K562 (cell line): ENCODE data around the gene KLF13. TPM values are rescaled to one million over a fixed set of nuclear protein-coding genes. Genes with fewer than 3 reads are reported as not detected.

Experiments used
- AFF4 ChIP-seq: sonication (generic); formaldehyde crosslinking; IDR thresholded peaks from 2 replicates; pipeline ENCODE4 v1.8.0; 2023; ENCODE audit warnings: mild to moderate bottlenecking, missing genetic modification reagents
- ARID1B ChIP-seq: fragments of 450-650 bp; IDR thresholded peaks from 2 replicates; pipeline ENCODE4 v1.6.1; 2016; ENCODE audit warnings: antibody characterized with exemption, mild to moderate bottlenecking, inconsistent platforms
- ATF3 ChIP-seq, 2 experiments: fragments of 450-650 bp in 1 of 2; sonication (generic) in 1 of 2; formaldehyde crosslinking in 1 of 2; IDR thresholded peaks in 1 of 2; conservative IDR thresholded peaks in 1 of 2; 2 replicates each; pipeline versions ENCODE4 v1.6.1 to v1.8.1; 2016 to 2023; ENCODE audit warnings: mild to moderate bottlenecking in 2 of 2, moderate library complexity in 2 of 2, inconsistent platforms in 1 of 2, missing genetic modification reagents in 1 of 2
- CCAR2 ChIP-seq: fragments of 200-400 bp; formaldehyde crosslinking; IDR thresholded peaks from 2 replicates; pipeline ENCODE4 v1.6.1; 2017; ENCODE audit warnings: mild to moderate bottlenecking, low read depth, low read length
- CREBBP ChIP-seq: IDR thresholded peaks from one replicate; pipeline ENCODE4 v1.6.1; 2012; ENCODE audit warnings: low read depth, mild to moderate bottlenecking, control low read depth, inconsistent platforms, low read length
- DLX4 ChIP-seq: fragments of 250-450 bp; sonication (Bioruptor Pico); IDR thresholded peaks from 2 replicates; pipeline ENCODE4 v1.6.1; 2021; ENCODE audit warnings: mild to moderate bottlenecking
- ETS2 ChIP-seq: IDR thresholded peaks from 2 replicates; pipeline ENCODE4 v1.6.1; 2016; ENCODE audit warnings: borderline replicate concordance, missing genetic modification characterization, mild to moderate bottlenecking, moderate library complexity, missing compliant biosample characterization; ENCODE audit not compliant: poor library complexity, severe bottlenecking
- EZH2 ChIP-seq: IDR thresholded peaks from 2 replicates; pipeline ENCODE4 v1.6.1; 2012; ENCODE audit warnings: low read depth, mild to moderate bottlenecking, inconsistent platforms, low read length, borderline replicate concordance
- IFI16 ChIP-seq: fragments of 250-450 bp; sonication (Bioruptor Pico); IDR thresholded peaks from 2 replicates; pipeline ENCODE4 v2.1.2; 2022; ENCODE audit warnings: mild to moderate bottlenecking, inconsistent platforms
- L3MBTL2 ChIP-seq: fragments of 450-650 bp; IDR thresholded peaks from 2 replicates; pipeline ENCODE4 v1.6.1; 2016; ENCODE audit warnings: mild to moderate bottlenecking, moderate library complexity
- LCOR ChIP-seq: sonication (generic); formaldehyde crosslinking; IDR thresholded peaks from 2 replicates; pipeline ENCODE4 v1.8.0; 2022; ENCODE audit warnings: mild to moderate bottlenecking, missing genetic modification reagents
- MAFK ChIP-seq: IDR thresholded peaks from 2 replicates; pipeline ENCODE4 v1.6.1; 2011; ENCODE audit warnings: low read length, improper control_type of control experiment
- MCM7 ChIP-seq, 2 experiments: fragments of 450-650 bp; IDR thresholded peaks; 2 replicates each; pipeline ENCODE4 v1.6.1; 2016 to 2018
- MEIS2 ChIP-seq: fragments of 450-650 bp; IDR thresholded peaks from 2 replicates; pipeline ENCODE4 v1.6.1; 2014; ENCODE audit warnings: mild to moderate bottlenecking; ENCODE audit not compliant: partially characterized antibody
- PHB2 ChIP-seq: fragments of 450-650 bp; IDR thresholded peaks from 2 replicates; pipeline ENCODE4 v1.6.1; 2017; ENCODE audit warnings: low read depth
- PREB ChIP-seq: sonication (generic); formaldehyde crosslinking; IDR thresholded peaks from 2 replicates; pipeline ENCODE4 v1.8.1; 2023; ENCODE audit warnings: mild to moderate bottlenecking, missing genetic modification reagents
- TBL1XR1 ChIP-seq, 2 experiments: IDR thresholded peaks; 2 replicates each; pipeline ENCODE4 v1.6.1; 2012; ENCODE audit warnings: improper control_type of control experiment in 2 of 2, low read length in 2 of 2, mild to moderate bottlenecking in 1 of 2
- TRIM25 ChIP-seq: fragments of 450-650 bp; IDR thresholded peaks from 2 replicates; pipeline ENCODE4 v1.7.0; 2016; ENCODE audit warnings: borderline replicate concordance
- ZNF324 ChIP-seq: fragments of 250-450 bp; sonication (Bioruptor Pico); IDR thresholded peaks from 2 replicates; pipeline ENCODE4 v1.4.0; 2020; ENCODE audit warnings: mild to moderate bottlenecking
- ZNF584 ChIP-seq: fragments of 200-800 bp; sonication (Bioruptor generic); IDR thresholded peaks from 2 replicates; pipeline ENCODE4 v1.6.1; 2016; ENCODE audit warnings: low read depth, mild to moderate bottlenecking, missing genetic modification characterization, missing compliant biosample characterization
- polyA plus RNA-seq, 8 experiments: library from polyadenylated mRNA; depleted of rRNA in 4 of 8; stranded (reverse) in 5 of 8; unstranded in 3 of 8; fragments of >200 nt; fragmentation: Nextera tagmentation in 2 of 8; fragmentation: Illumina TruSeq in 1 of 8; extraction: Ambion mirVana in 2 of 8; extraction: Trizol in 1 of 8; gene quantifications; 2 replicates each; pipeline versions ENCODE4 v1.2.1 to v1.2.3, GENCODE V29; 2011 to 2014; ENCODE audit warnings: inconsistent platforms in 1 of 8, missing spikeins in 1 of 8
- total RNA-seq, 7 experiments: library from RNA; depleted of rRNA in 6 of 7; stranded (reverse); fragments of >200 nt in 6 of 7; fragmentation: Illumina TruSeq in 2 of 7; extraction: Trizol in 2 of 7; gene quantifications; 2 replicates each; pipeline versions ENCODE4 v1.2.1 to v1.2.3, GENCODE V29; 2011 to 2021; ENCODE audit warnings: low replicate concordance in 1 of 7

The KLF13 gene
- total and polyA plus RNA-seq, 9 of the 15 experiments (the other 6 are each of a cell fraction or from before 2014, with no cell fraction given) = 1.8 to 10.5 (median 4.8) TPM

GRCh38 chr15:31364301-31365031 is 37.8 kb downstream of the KLF13 start (continued):
- TF ChIP-seq L3MBTL2 (peak; percentile 63; the same call in 1 of the 2 replicates), PREB (CRISPR knock-in tag) (no peak), DLX4 (no peak), TBL1XR1 (IDR thresholded peaks at IDR 0.05; ENCODE audit: low read length in 2 of 2) (no peak), ATF3 (IDR thresholded peaks at IDR 0.05) (no peak), ATF3 (CRISPR knock-in tag; conservative IDR thresholded peaks at IDR 0.05) (no peak), AFF4 (CRISPR knock-in tag) (no peak), PHB2 (no peak), ZNF324 (CRISPR knock-in tag) (no peak), MCM7 (IDR thresholded peaks at IDR 0.05) (no peak), MAFK (no peak), CCAR2 (no peak), ZNF584 (CRISPR knock-in tag) (no peak), CREBBP (no peak), ARID1B (peak; percentile 72), EZH2 (no peak), TRIM25 (no peak), MEIS2 (no peak), LCOR (CRISPR knock-in tag) (no peak), ETS2 (tag) (no peak), IFI16 (CRISPR knock-in tag) (no peak)
